ENCODE data around the gene MED13L. TPM values are rescaled to one million over a fixed set of nuclear protein-coding genes. Genes with fewer than 3 reads are reported as not detected.

Gene MED13L
- total and polyA plus RNA-seq, 2 donors (not counting 1 experiment from before 2014, with no cell fraction given) = 56.5 to 97.3 TPM

DNA sequence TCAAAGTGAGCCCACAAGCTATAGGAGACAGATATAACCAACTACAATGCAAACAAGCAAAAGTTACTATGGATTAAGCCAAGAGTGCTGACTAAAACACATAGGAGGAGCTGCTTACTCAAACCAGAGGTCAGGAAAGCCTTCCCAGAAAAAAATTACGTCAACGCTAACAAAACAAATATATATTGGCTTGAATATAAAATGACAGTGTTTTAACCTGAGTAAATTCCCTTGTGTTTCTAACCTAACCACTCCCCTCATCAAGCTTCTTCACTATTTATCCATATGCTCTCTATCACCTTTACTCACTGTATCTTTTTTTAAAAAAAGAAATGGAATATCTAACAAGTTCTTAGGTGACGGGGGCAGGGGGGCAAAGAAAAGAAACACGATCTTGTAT, 115.9 kb downstream of the MED13L start:
- H4K20me1 ChIP-seq (ENCODE audit: control insufficient read depth, extremely low read depth, insufficient read depth, low read length) = peaks cover 20% of the 10 kb centered on the region
- H3K4me1 ChIP-seq (ENCODE audit: control insufficient read depth, extremely low read depth, insufficient read depth, low read length) = peaks cover 13% of the 10 kb centered on the region
- no peak overlapping the region for H3K4me2 ChIP-seq (ENCODE audit: extremely low read depth, insufficient read depth, low read length)
- no peaks in the 10 kb centered on the region for H3K36me3 ChIP-seq (ENCODE audit: control insufficient read depth, insufficient read depth, low read length)
- no peak overlapping the region for H3K4me3 ChIP-seq (replicated peaks in 1 of 4; ENCODE audit: control extremely low read depth in 1 of 4, insufficient read depth in 1 of 4, low read depth in 3 of 4, low read length in 4 of 4)
- DNase-seq (ENCODE audit: low read depth in 2 of 2) = peak; percentile 46 to 82
- H3K9me3 ChIP-seq (ENCODE audit: control insufficient read depth, insufficient read depth, low read depth, low read length) = no peaks in the 10 kb centered on the region
- no peak overlapping the region for H3K9ac ChIP-seq (ENCODE audit: insufficient read depth, low read length)
- TF ChIP-seq EZH2 (IDR thresholded peaks at IDR 0.05; ENCODE audit: low read length, missing control alignments) = no peak
- TF ChIP-seq, protein P1, sequence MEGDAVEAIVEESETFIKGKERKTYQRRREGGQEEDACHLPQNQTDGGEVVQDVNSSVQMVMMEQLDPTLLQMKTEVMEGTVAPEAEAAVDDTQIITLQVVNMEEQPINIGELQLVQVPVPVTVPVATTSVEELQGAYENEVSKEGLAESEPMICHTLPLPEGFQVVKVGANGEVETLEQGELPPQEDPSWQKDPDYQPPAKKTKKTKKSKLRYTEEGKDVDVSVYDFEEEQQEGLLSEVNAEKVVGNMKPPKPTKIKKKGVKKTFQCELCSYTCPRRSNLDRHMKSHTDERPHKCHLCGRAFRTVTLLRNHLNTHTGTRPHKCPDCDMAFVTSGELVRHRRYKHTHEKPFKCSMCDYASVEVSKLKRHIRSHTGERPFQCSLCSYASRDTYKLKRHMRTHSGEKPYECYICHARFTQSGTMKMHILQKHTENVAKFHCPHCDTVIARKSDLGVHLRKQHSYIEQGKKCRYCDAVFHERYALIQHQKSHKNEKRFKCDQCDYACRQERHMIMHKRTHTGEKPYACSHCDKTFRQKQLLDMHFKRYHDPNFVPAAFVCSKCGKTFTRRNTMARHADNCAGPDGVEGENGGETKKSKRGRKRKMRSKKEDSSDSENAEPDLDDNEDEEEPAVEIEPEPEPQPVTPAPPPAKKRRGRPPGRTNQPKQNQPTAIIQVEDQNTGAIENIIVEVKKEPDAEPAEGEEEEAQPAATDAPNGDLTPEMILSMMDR (conservative IDR thresholded peaks at IDR 0.05 in 1 of 2, IDR thresholded peaks at IDR 0.05 in 1 of 2; ENCODE audit: low read depth in 1 of 2, low read length in 2 of 2) = peak in 1 of 2 donors; percentile 10
- H3K27ac ChIP-seq (ENCODE audit: insufficient read depth, low read length) = no peak overlapping the region
- no peaks in the 10 kb centered on the region for H3K27me3 ChIP-seq (ENCODE audit: control insufficient read depth, insufficient read depth, low read length)
- peaks cover 81% of the 10 kb centered on the region for H3K79me2 ChIP-seq (ENCODE audit: control insufficient read depth, insufficient read depth, low read length)
- no peak overlapping the region for H2AFZ ChIP-seq (ENCODE audit: low read length)

DNA sequence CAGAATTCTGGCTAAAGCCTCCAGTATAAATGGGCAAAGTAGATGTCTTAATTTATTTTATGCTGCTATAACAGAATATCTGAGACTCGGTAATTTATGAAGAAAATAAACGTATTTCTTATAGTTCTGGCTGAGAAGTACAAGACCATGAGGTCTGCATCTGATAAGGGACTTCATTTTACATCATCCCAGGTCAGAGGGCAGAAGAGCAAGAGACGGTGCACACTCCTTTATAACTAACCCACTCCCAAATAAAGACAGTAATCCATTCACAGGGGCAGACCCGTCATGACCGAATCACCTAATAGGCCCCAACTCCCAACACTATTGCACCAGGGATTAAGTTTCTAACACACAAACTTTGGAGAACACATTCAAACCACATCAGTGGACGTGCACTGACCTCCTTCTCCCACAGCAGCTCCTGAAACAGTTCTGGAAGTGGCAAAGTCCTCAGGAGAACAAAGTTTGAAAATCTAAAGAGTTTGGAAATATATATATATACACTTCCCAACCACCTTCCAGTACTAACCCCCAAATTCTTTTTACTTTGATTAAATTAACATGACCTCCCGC, 116.5 kb downstream of the MED13L start:
- peaks cover 13% of the 10 kb centered on the region for H3K4me1 ChIP-seq (ENCODE audit: control insufficient read depth, extremely low read depth, insufficient read depth, low read length)
- H3K9ac ChIP-seq (ENCODE audit: insufficient read depth, low read length) = no peak overlapping the region
- TF ChIP-seq, protein P1 (conservative IDR thresholded peaks at IDR 0.05 in 1 of 2, IDR thresholded peaks at IDR 0.05 in 1 of 2; ENCODE audit: low read depth in 1 of 2, low read length in 2 of 2) = no peak
- TF ChIP-seq EZH2 (IDR thresholded peaks at IDR 0.05; ENCODE audit: low read length, missing control alignments) = no peak
- no peaks in the 10 kb centered on the region for H3K27me3 ChIP-seq (ENCODE audit: control insufficient read depth, insufficient read depth, low read length)
- H3K9me3 ChIP-seq (ENCODE audit: control insufficient read depth, insufficient read depth, low read depth, low read length) = no peaks in the 10 kb centered on the region
- H3K4me2 ChIP-seq (ENCODE audit: extremely low read depth, insufficient read depth, low read length) = no peak overlapping the region
- no peak overlapping the region for H3K27ac ChIP-seq (ENCODE audit: insufficient read depth, low read length)
- H2AFZ ChIP-seq (ENCODE audit: low read length) = no peak overlapping the region
- peaks cover 84% of the 10 kb centered on the region for H3K79me2 ChIP-seq (ENCODE audit: control insufficient read depth, insufficient read depth, low read length)
- no peaks in the 10 kb centered on the region for H3K36me3 ChIP-seq (ENCODE audit: control insufficient read depth, insufficient read depth, low read length)
- H3K4me3 ChIP-seq (replicated peaks in 1 of 4; ENCODE audit: control extremely low read depth in 1 of 4, insufficient read depth in 1 of 4, low read depth in 3 of 4, low read length in 4 of 4) = no peak overlapping the region
- no peak for DNase-seq (ENCODE audit: low read depth in 2 of 2)
- peaks cover 21% of the 10 kb centered on the region for H4K20me1 ChIP-seq (ENCODE audit: control insufficient read depth, extremely low read depth, insufficient read depth, low read length)

DNA sequence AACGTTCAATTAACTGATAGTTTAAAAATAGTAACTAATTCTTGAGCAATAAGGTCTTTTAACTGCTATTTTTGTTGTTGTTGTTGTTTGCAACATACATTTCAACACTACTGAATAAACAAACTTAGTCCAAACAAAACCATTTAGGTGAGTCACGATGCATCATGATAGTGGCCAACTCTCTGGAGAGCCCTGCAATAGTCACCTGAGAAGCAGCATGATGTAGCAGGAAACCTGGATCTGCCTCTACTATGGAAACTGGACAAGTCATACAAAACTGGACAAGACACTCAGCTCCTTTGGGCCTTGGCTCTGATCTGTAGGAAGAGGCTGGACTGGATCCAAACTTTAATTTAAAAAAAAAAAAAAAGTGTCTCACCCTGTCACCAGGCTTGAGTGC, 117.3 kb downstream of the MED13L start:
- Histone ChIP-seq H3K27me3 (ENCODE audit: control insufficient read depth, insufficient read depth, low read length) (no peaks in the 10 kb centered on the region), H3K9me3 (ENCODE audit: control insufficient read depth, insufficient read depth, low read depth, low read length) (no peaks in the 10 kb centered on the region), H3K79me2 (ENCODE audit: control insufficient read depth, insufficient read depth, low read length) (peaks cover 83% of the 10 kb centered on the region), H3K27ac (ENCODE audit: insufficient read depth, low read length) (no peak overlapping the region), H3K4me3 (replicated peaks in 1 of 4; ENCODE audit: control extremely low read depth in 1 of 4, insufficient read depth in 1 of 4, low read depth in 3 of 4, low read length in 4 of 4) (no peak overlapping the region), H3K9ac (ENCODE audit: insufficient read depth, low read length) (no peak overlapping the region), H4K20me1 (ENCODE audit: control insufficient read depth, extremely low read depth, insufficient read depth, low read length) (peaks cover 22% of the 10 kb centered on the region), H2AFZ (ENCODE audit: low read length) (no peak overlapping the region), H3K4me2 (ENCODE audit: extremely low read depth, insufficient read depth, low read length) (no peak overlapping the region), H3K4me1 (ENCODE audit: control insufficient read depth, extremely low read depth, insufficient read depth, low read length) (peaks cover 11% of the 10 kb centered on the region), H3K36me3 (ENCODE audit: control insufficient read depth, insufficient read depth, low read length) (no peaks in the 10 kb centered on the region)
- TF ChIP-seq, protein P1 (conservative IDR thresholded peaks at IDR 0.05 in 1 of 2, IDR thresholded peaks at IDR 0.05 in 1 of 2; ENCODE audit: low read depth in 1 of 2, low read length in 2 of 2) = no peak
- TF ChIP-seq EZH2 (IDR thresholded peaks at IDR 0.05; ENCODE audit: low read length, missing control alignments) = no peak
- DNase-seq (ENCODE audit: low read depth in 2 of 2) = peak in 1 of 2 donors; percentile 54
